Trophoblast cell (in vitro differentiated cells and primary cell): ENCODE results near the gene SNIP1.
"Not testable (repeated sequence)": the region's sequence is repeated elsewhere in the genome, so short reads cannot be mapped to it uniquely, and the experiment has no call there.

Experiments used
- DNase-seq, 2 donors: peaks; one replicate each; pipeline ENCODE4 v3.0.0-alpha.2; 2016
- H2AFZ ChIP-seq: 2 replicates; pipeline ENCODE4 v1.6.1; 2013; ENCODE audit warnings: low read length, moderate library complexity, mild to moderate bottlenecking; ENCODE audit not compliant: insufficient read depth, poor library complexity
- H2AK5ac ChIP-seq: 2 replicates; pipeline ENCODE4 v1.6.1; 2013; ENCODE audit warnings: mild to moderate bottlenecking, low read length
- H2BK120ac ChIP-seq: 2 replicates; pipeline ENCODE4 v1.6.1; 2013; ENCODE audit warnings: low read length, mild to moderate bottlenecking, moderate library complexity; ENCODE audit not compliant: insufficient read depth, poor library complexity
- H2BK12ac ChIP-seq: 2 replicates; pipeline ENCODE4 v1.6.1; 2013; ENCODE audit warnings: mild to moderate bottlenecking, low read length, moderate library complexity
- H2BK5ac ChIP-seq: 2 replicates; pipeline ENCODE4 v1.6.1; 2013; ENCODE audit warnings: low read length, low read depth, moderate library complexity, mild to moderate bottlenecking; ENCODE audit not compliant: poor library complexity
- H3K14ac ChIP-seq: 2 replicates; pipeline ENCODE4 v1.6.1; 2013; ENCODE audit warnings: mild to moderate bottlenecking, low read length
- H3K18ac ChIP-seq: 2 replicates; pipeline ENCODE4 v1.6.1; 2013; ENCODE audit warnings: mild to moderate bottlenecking, low read length
- H3K23ac ChIP-seq: 2 replicates; pipeline ENCODE4 v1.6.1; 2013; ENCODE audit warnings: low read length
- H3K27ac ChIP-seq: 2 replicates; pipeline ENCODE4 v1.5.1; 2013; ENCODE audit warnings: low read depth, mild to moderate bottlenecking, inconsistent platforms, low read length, moderate library complexity
- H3K27me3 ChIP-seq: 2 replicates; pipeline ENCODE4 v1.6.1; 2013; ENCODE audit warnings: inconsistent platforms, mild to moderate bottlenecking, low read length, moderate library complexity; ENCODE audit not compliant: insufficient read depth
- H3K36me3 ChIP-seq, 2 experiments: 1 replicate in 1 of 2; 2 replicates in 1 of 2; pipeline ENCODE4 v1.6.1; 2013; ENCODE audit warnings: low read length in 2 of 2, mild to moderate bottlenecking in 2 of 2, moderate library complexity in 1 of 2; ENCODE audit not compliant: insufficient read depth in 2 of 2, control insufficient read depth in 1 of 2
- H3K4ac ChIP-seq: 2 replicates; pipeline ENCODE4 v1.6.1; 2013; ENCODE audit warnings: low read depth, mild to moderate bottlenecking, low read length, moderate library complexity
- H3K4me1 ChIP-seq, 2 experiments: 1 replicate in 1 of 2; 2 replicates in 1 of 2; pipeline ENCODE4 v1.6.1; 2013; ENCODE audit warnings: low read length in 2 of 2, mild to moderate bottlenecking in 2 of 2, moderate library complexity in 1 of 2; ENCODE audit not compliant: insufficient read depth in 2 of 2, control insufficient read depth in 1 of 2
- H3K4me2 ChIP-seq: 2 replicates; pipeline ENCODE4 v1.6.1; 2013; ENCODE audit warnings: inconsistent platforms, mild to moderate bottlenecking, low read length, moderate library complexity
- H3K4me3 ChIP-seq: 2 replicates; pipeline ENCODE4 v1.5.1; 2013; ENCODE audit warnings: mild to moderate bottlenecking, low read depth, low read length, inconsistent platforms
- H3K79me1 ChIP-seq: one replicate; pipeline ENCODE4 v1.6.1; 2013; ENCODE audit warnings: low read length
- H3K79me2 ChIP-seq: 2 replicates; pipeline ENCODE4 v1.6.1; 2013; ENCODE audit warnings: low read length, mild to moderate bottlenecking; ENCODE audit not compliant: control insufficient read depth, insufficient read depth, poor library complexity
- H3K9ac ChIP-seq: 2 replicates; pipeline ENCODE4 v1.6.1; 2013; ENCODE audit warnings: mild to moderate bottlenecking, low read length
- H3K9me3 ChIP-seq: 2 replicates; pipeline ENCODE4 v1.6.1; 2013; ENCODE audit warnings: low read depth, mild to moderate bottlenecking, control low read depth, inconsistent platforms, low read length; ENCODE audit not compliant: insufficient read depth
- H4K12ac ChIP-seq: 2 replicates; pipeline ENCODE4 v1.6.1; 2013; ENCODE audit warnings: low read depth, mild to moderate bottlenecking, low read length, moderate library complexity
- H4K8ac ChIP-seq: 2 replicates; pipeline ENCODE4 v1.6.1; 2013; ENCODE audit warnings: low read depth, mild to moderate bottlenecking, low read length, moderate library complexity
- H4K91ac ChIP-seq: one replicate; pipeline ENCODE4 v1.6.1; 2013; ENCODE audit warnings: low read depth, mild to moderate bottlenecking, low read length, moderate library complexity
- WGBS: extraction: QIAGEN DNeasy Blood & Tissue Kit; methylation state at CpG from one replicate; pipeline ENCODE4 v1.1.7; 2013; ENCODE audit warnings: missing lambda C conversion rate; ENCODE audit not compliant: insufficient read length, insufficient coverage; ENCODE audit errors: extremely low coverage; 5-methylcytosine and 5-hydroxymethylcytosine counted together

The SNIP1 gene

GRCh38 chr1:37537378-37537777 lies 16.7 kb downstream of the SNIP1 start:
- Histone ChIP-seq H3K18ac (no peak overlapping the region), H4K91ac (no peak overlapping the region), H4K12ac (no peak overlapping the region), H3K27me3 (no peaks in the 10 kb centered on the region), H2AFZ (no peak overlapping the region), H3K9ac (no peak overlapping the region), H3K14ac (no peak overlapping the region), H3K79me2 (no peaks in the 10 kb centered on the region), H3K36me3 (peaks cover 21 to 36% of the 10 kb centered on the region in 2 experiments), H3K4me1 (peaks cover 0 to 3% of the 10 kb centered on the region in 2 experiments), H2BK5ac (no peak overlapping the region), H3K4me2 (no peak overlapping the region), H3K27ac (no peak overlapping the region), H3K79me1 (no peaks in the 10 kb centered on the region), H2AK5ac (no peak overlapping the region), H2BK12ac (no peak overlapping the region), H4K8ac (no peak overlapping the region), H2BK120ac (no peak overlapping the region), H3K9me3 (peaks cover 2% of the 10 kb centered on the region), H3K4ac (no peak overlapping the region), H3K23ac (no peak overlapping the region), H3K4me3 (no peak overlapping the region)
- no peak for DNase-seq
- no CpG with 5 or more reads among the region's 2 CpGs for WGBS

- no peaks in the 10 kb centered on the region for H3K79me1 ChIP-seq
- H3K18ac ChIP-seq, result no peak overlapping the region
- H2AFZ ChIP-seq, result no peak overlapping the region
- H3K27ac ChIP-seq, result no peak overlapping the region
- WGBS, result no CpG with 5 or more reads among the region's 4 CpGs
- no peak overlapping the region for H3K4me2 ChIP-seq
- no peak overlapping the region for H3K14ac ChIP-seq
- no peak overlapping the region for H3K9ac ChIP-seq
- DNase-seq, result no peak
- no peak overlapping the region for H4K12ac ChIP-seq
- H2AK5ac ChIP-seq, result no peak overlapping the region
- no peak overlapping the region for H3K4me3 ChIP-seq
- no peaks in the 10 kb centered on the region for H3K9me3 ChIP-seq
- H4K91ac ChIP-seq, result no peak overlapping the region
- H3K36me3 ChIP-seq, result peaks cover 2 to 16% of the 10 kb centered on the region in 2 experiments
- H3K4me1 ChIP-seq, result peaks cover 0 to 3% of the 10 kb centered on the region in 2 experiments
- no peak overlapping the region for H2BK5ac ChIP-seq
- no peak overlapping the region for H4K8ac ChIP-seq
- H3K27me3 ChIP-seq, result no peaks in the 10 kb centered on the region
- H2BK120ac ChIP-seq, result no peak overlapping the region
- H3K23ac ChIP-seq, result no peak overlapping the region
- no peak overlapping the region for H3K4ac ChIP-seq
- H3K79me2 ChIP-seq, result no peaks in the 10 kb centered on the region
- no peak overlapping the region for H2BK12ac ChIP-seq
These were observed 20.6 kb downstream of the SNIP1 start for GRCh38 chr1:37533317-37534093.

GRCh38 chr1:37532418-37533156 lies 21.5 kb downstream of the SNIP1 start:
- H3K79me2 ChIP-seq, H3K79me1 ChIP-seq, H4K12ac ChIP-seq, H3K27ac ChIP-seq, H3K23ac ChIP-seq, H2BK120ac ChIP-seq, H2BK12ac ChIP-seq, H2AFZ ChIP-seq, H3K4me1 ChIP-seq, H3K18ac ChIP-seq, H4K8ac ChIP-seq, H3K4ac ChIP-seq, H2BK5ac ChIP-seq, H3K4me2 ChIP-seq, H2AK5ac ChIP-seq, H3K4me3 ChIP-seq, H3K27me3 ChIP-seq, H3K9me3 ChIP-seq, H4K91ac ChIP-seq, H3K9ac ChIP-seq, H3K14ac ChIP-seq: not testable (repeated sequence)
- DNase-seq, result peak in 1 of 2 donors; percentile 18
- WGBS, result no CpG with 5 or more reads among the region's 4 CpGs
- peaks cover 0 to 10% of the 10 kb centered on the region in 2 experiments for H3K36me3 ChIP-seq

GRCh38 chr1:37529888-37530287 lies 24.2 kb downstream of the SNIP1 start:
- H3K4ac ChIP-seq, H3K4me2 ChIP-seq, H3K4me3 ChIP-seq, H3K4me1 ChIP-seq, H3K36me3 ChIP-seq, H2BK12ac ChIP-seq, H3K18ac ChIP-seq, H3K79me2 ChIP-seq, H3K79me1 ChIP-seq, H4K91ac ChIP-seq, H2AK5ac ChIP-seq, H3K14ac ChIP-seq, H3K27ac ChIP-seq, H3K27me3 ChIP-seq, H3K23ac ChIP-seq, H2AFZ ChIP-seq, H3K9ac ChIP-seq, H2BK5ac ChIP-seq, H4K8ac ChIP-seq, H3K9me3 ChIP-seq, H4K12ac ChIP-seq, H2BK120ac ChIP-seq: not testable (repeated sequence)
- peak; percentile 21 to 48 for DNase-seq
- WGBS, result no CpG with 5 or more reads among the region's 1 CpG
